ENCODE data around the gene CTNNA2.

Gene CTNNA2

GRCh38 chr2:79882548-79882947 is 369.7 kb downstream of the CTNNA2 start:
- Mint-ChIP-seq H3K36me3 (ENCODE audit: low read depth) (no peaks in the 10 kb centered on the region), H3K4me1 (no peaks in the 10 kb centered on the region), H3K27me3 (ENCODE audit: low read depth) (no peaks in the 10 kb centered on the region), H3K4me3 (no peak overlapping the region), H3K27ac (no peak overlapping the region), H3K9me3 (peaks cover 11% of the 10 kb centered on the region)
- TF ChIP-seq CTCF (IDR thresholded peaks at IDR 0.05; ENCODE audit: unreplicated experiment in 3 of 3) = no peak

- Mint-ChIP-seq H3K36me3 (ENCODE audit: low read depth) (no peaks in the 10 kb centered on the region), H3K9me3 (peaks cover 2% of the 10 kb centered on the region), H3K27ac (no peak overlapping the region), H3K4me3 (no peak overlapping the region), H3K27me3 (ENCODE audit: low read depth) (no peaks in the 10 kb centered on the region), H3K4me1 (no peaks in the 10 kb centered on the region)
- peak; percentile 84 to 87 (median 85) for TF ChIP-seq CTCF (IDR thresholded peaks at IDR 0.05; ENCODE audit: unreplicated experiment in 3 of 3)
These were observed 375.0 kb downstream of the CTNNA2 start for GRCh38 chr2:79887747-79888374.

GRCh38 chr2:79892123-79892522 is 379.3 kb downstream of the CTNNA2 start:
- no peak overlapping the region for H3K27ac Mint-ChIP-seq
- TF ChIP-seq CTCF (IDR thresholded peaks at IDR 0.05; ENCODE audit: unreplicated experiment in 3 of 3) = no peak
- no peaks in the 10 kb centered on the region for H3K27me3 Mint-ChIP-seq (ENCODE audit: low read depth)
- H3K9me3 Mint-ChIP-seq = no peaks in the 10 kb centered on the region
- peaks cover 5% of the 10 kb centered on the region for H3K4me1 Mint-ChIP-seq
- H3K4me3 Mint-ChIP-seq = no peak overlapping the region
- H3K36me3 Mint-ChIP-seq (ENCODE audit: low read depth) = no peaks in the 10 kb centered on the region

- no peaks in the 10 kb centered on the region for H3K9me3 Mint-ChIP-seq
- no peaks in the 10 kb centered on the region for H3K36me3 Mint-ChIP-seq (ENCODE audit: low read depth)
- peaks cover 12% of the 10 kb centered on the region for H3K4me1 Mint-ChIP-seq
- no peak overlapping the region for H3K4me3 Mint-ChIP-seq
- H3K27me3 Mint-ChIP-seq (ENCODE audit: low read depth) = no peaks in the 10 kb centered on the region
- no peak for TF ChIP-seq CTCF (IDR thresholded peaks at IDR 0.05; ENCODE audit: unreplicated experiment in 3 of 3)
- H3K27ac Mint-ChIP-seq = no peak overlapping the region
These were observed 386.3 kb downstream of the CTNNA2 start for GRCh38 chr2:79899196-79899595.

- no peaks in the 10 kb centered on the region for H3K9me3 Mint-ChIP-seq
- TF ChIP-seq CTCF (IDR thresholded peaks at IDR 0.05; ENCODE audit: unreplicated experiment in 3 of 3) = no peak
- H3K27me3 Mint-ChIP-seq (ENCODE audit: low read depth) = no peaks in the 10 kb centered on the region
- H3K4me3 Mint-ChIP-seq = no peak overlapping the region
- peaks cover 17% of the 10 kb centered on the region for H3K4me1 Mint-ChIP-seq
- no peaks in the 10 kb centered on the region for H3K36me3 Mint-ChIP-seq (ENCODE audit: low read depth)
- H3K27ac Mint-ChIP-seq = no peak overlapping the region
These were observed 388.3 kb downstream of the CTNNA2 start for GRCh38 chr2:79901161-79901560.

Measured in nephron (organoid).